Neural cell (in vitro differentiated cells): ENCODE data around the gene LRMDA. TPM values are rescaled to one million over a fixed set of nuclear protein-coding genes. Genes with fewer than 3 reads are reported as not detected.

ENCODE experiments used
- H2AFZ ChIP-seq: fragments of 200-600, 300-800 bp; sonication (generic), shearing (Covaris generic); 2 replicates; pipeline ENCODE4 v1.6.0; 2014; ENCODE audit warnings: low read depth, mild to moderate bottlenecking, antibody characterized with exemption, low read length, moderate library complexity
- H3F3A ChIP-seq: fragments of 200-600 bp; shearing (Covaris generic); 2 replicates; pipeline ENCODE4 v1.6.1; 2016; ENCODE audit warnings: mild to moderate bottlenecking, moderate library complexity, mixed read lengths, antibody characterized with exemption, low read length; ENCODE audit not compliant: insufficient read depth, poor library complexity, severe bottlenecking
- H3K27ac ChIP-seq: fragments of 200-600, 300-800 bp; sonication (generic), shearing (Covaris generic); 2 replicates; pipeline ENCODE4 v1.5.1; 2014; ENCODE audit warnings: mild to moderate bottlenecking, low read length, moderate library complexity
- H3K27me3 ChIP-seq: fragments of 300-800, 200-600 bp; sonication (generic), shearing (Covaris generic); 2 replicates; pipeline ENCODE4 v1.6.0; 2014; ENCODE audit warnings: mild to moderate bottlenecking, low read depth, low read length, moderate library complexity; ENCODE audit not compliant: insufficient read depth
- H3K36me3 ChIP-seq: fragments of 300-800, 200-600 bp; sonication (generic), shearing (Covaris generic); 2 replicates; pipeline ENCODE4 v1.5.1; 2014; ENCODE audit warnings: mild to moderate bottlenecking, antibody characterized with exemption, low read length, moderate library complexity; ENCODE audit not compliant: insufficient read depth
- H3K4me2 ChIP-seq: fragments of 300-800, 200-600 bp; sonication (generic), shearing (Covaris generic); 2 replicates; pipeline ENCODE4 v1.6.0; 2014; ENCODE audit warnings: mild to moderate bottlenecking, low read length
- H3K4me3 ChIP-seq: fragments of 300-800, 200-600 bp; sonication (generic), shearing (Covaris generic); 2 replicates; pipeline ENCODE4 v1.5.1; 2014; ENCODE audit warnings: mild to moderate bottlenecking, low read length, moderate library complexity
- H3K79me2 ChIP-seq: fragments of 200-600 bp; shearing (Covaris generic); replicated peaks from 2 replicates; pipeline ENCODE4 v1.6.0; 2014; ENCODE audit warnings: mild to moderate bottlenecking, low read length, moderate library complexity; ENCODE audit not compliant: insufficient read depth
- H3K9ac ChIP-seq: fragments of 300-800, 200-600 bp; sonication (generic), shearing (Covaris generic); 2 replicates; pipeline ENCODE4 v1.6.1; 2016; ENCODE audit warnings: mild to moderate bottlenecking, low read length, mixed read lengths
- H3K9me2 ChIP-seq: fragments of 200-600 bp; shearing (Covaris generic); 2 replicates; pipeline ENCODE4 v1.6.1; 2016; ENCODE audit warnings: mild to moderate bottlenecking, low read length, mixed read lengths; ENCODE audit not compliant: insufficient read depth
- H3K9me3 ChIP-seq: fragments of 200-600, 300-800 bp; sonication (generic), shearing (Covaris generic); 2 replicates; pipeline ENCODE4 v1.6.1; 2016; ENCODE audit warnings: mild to moderate bottlenecking, mixed run types, low read length, moderate library complexity, mixed read lengths
- H4K20me1 ChIP-seq: fragments of 200-600 bp; shearing (Covaris generic); 2 replicates; pipeline ENCODE4 v1.6.1; 2016; ENCODE audit warnings: mild to moderate bottlenecking, mixed run types; ENCODE audit not compliant: insufficient read depth
- CTCF ChIP-seq: fragments of 450-650 bp; IDR thresholded peaks from 2 replicates; pipeline ENCODE4 v1.5.1; 2014; ENCODE audit warnings: antibody characterized with exemption, mild to moderate bottlenecking, moderate library complexity; ENCODE audit not compliant: poor library complexity, severe bottlenecking
- EP300 ChIP-seq: fragments of 450-650 bp; conservative IDR thresholded peaks from 2 replicates; pipeline ENCODE4 v1.6.1; 2014; ENCODE audit warnings: antibody characterized with exemption, mild to moderate bottlenecking, moderate library complexity; ENCODE audit not compliant: poor library complexity, severe bottlenecking
- EZH2 ChIP-seq: fragments of 200-600, 300-800 bp; shearing (Covaris generic), sonication (generic); IDR thresholded peaks from 2 replicates; pipeline ENCODE4 v1.6.1; 2014; ENCODE audit warnings: antibody characterized with exemption, low read length, borderline replicate concordance, mild to moderate bottlenecking; ENCODE audit not compliant: insufficient read depth, poor library complexity, severe bottlenecking
- MXI1 ChIP-seq: fragments of 450-650 bp; conservative IDR thresholded peaks from 2 replicates; pipeline ENCODE4 v1.6.1; 2014; ENCODE audit warnings: antibody characterized with exemption, mild to moderate bottlenecking; ENCODE audit not compliant: poor library complexity, severe bottlenecking
- POLR2AphosphoS5 ChIP-seq: IDR thresholded peaks from 2 replicates; pipeline ENCODE4 v1.6.1; 2012
- RAD21 ChIP-seq: fragments of 450-650 bp; conservative IDR thresholded peaks from 2 replicates; pipeline ENCODE4 v1.6.1; 2014; ENCODE audit warnings: antibody characterized with exemption, mild to moderate bottlenecking, moderate library complexity
- REST ChIP-seq: IDR thresholded peaks from 2 replicates; pipeline ENCODE4 v1.6.1; 2012; ENCODE audit warnings: borderline replicate concordance
- SMC3 ChIP-seq: fragments of 450-650 bp; conservative IDR thresholded peaks from 2 replicates; pipeline ENCODE4 v1.6.1; 2014; ENCODE audit warnings: antibody characterized with exemption, mild to moderate bottlenecking, moderate library complexity; ENCODE audit not compliant: poor library complexity
- TAF1 ChIP-seq: IDR thresholded peaks from 2 replicates; pipeline ENCODE4 v1.6.1; 2012; ENCODE audit warnings: low read depth
- polyA plus RNA-seq: library from polyadenylated mRNA; depleted of rRNA; stranded (reverse); fragments of >200 nt; gene quantifications from 2 replicates; pipeline ENCODE4 v1.2.3, GENCODE V29; 2014

The LRMDA gene
- polyA plus RNA-seq, 1 donor from 2014 or later: 5.6 TPM

- H3K27ac ChIP-seq: no peak overlapping the region
- no peaks in the 10 kb centered on the region for H4K20me1 ChIP-seq
- H3K9me3 ChIP-seq: no peaks in the 10 kb centered on the region
- H3K9me2 ChIP-seq: no peaks in the 10 kb centered on the region
- TF ChIP-seq EP300 (no peak), RAD21 (no peak), CTCF (no peak), REST (no peak), EZH2 (no peak), MXI1 (no peak), TAF1 (no peak), POLR2AphosphoS5 (no peak), SMC3 (no peak)
- H3K79me2 ChIP-seq: no peaks in the 10 kb centered on the region
- H3F3A ChIP-seq: no peaks in the 10 kb centered on the region
- no peaks in the 10 kb centered on the region for H3K36me3 ChIP-seq
- no peak overlapping the region for H3K4me3 ChIP-seq
- H3K4me2 ChIP-seq: no peak overlapping the region
- H3K9ac ChIP-seq: no peak overlapping the region
- no peak overlapping the region for H2AFZ ChIP-seq
- H3K27me3 ChIP-seq: no peaks in the 10 kb centered on the region
These were observed 435.3 kb downstream of the LRMDA start for GRCh38 chr10:75866731-75867130.

- Histone ChIP-seq H3K4me3 (no peak overlapping the region), H3K79me2 (no peaks in the 10 kb centered on the region), H2AFZ (no peak overlapping the region), H3F3A (no peaks in the 10 kb centered on the region), H3K9me3 (no peaks in the 10 kb centered on the region), H3K9me2 (no peaks in the 10 kb centered on the region), H3K27me3 (no peaks in the 10 kb centered on the region), H3K27ac (no peak overlapping the region), H3K4me2 (no peak overlapping the region), H3K9ac (no peak overlapping the region), H4K20me1 (no peaks in the 10 kb centered on the region), H3K36me3 (no peaks in the 10 kb centered on the region)
- no peak for TF ChIP-seq MXI1
- TF ChIP-seq EZH2: no peak
- TF ChIP-seq EP300: no peak
- no peak for TF ChIP-seq RAD21
- no peak for TF ChIP-seq TAF1
- TF ChIP-seq SMC3: no peak
- TF ChIP-seq REST: no peak
These were observed 437.1 kb downstream of the LRMDA start for GRCh38 chr10:75868574-75868973.
